Measurements from ENCODE around the gene TFE3. TPM values are rescaled to one million over a fixed set of nuclear protein-coding genes. Genes with fewer than 3 reads are reported as not detected.

The TFE3 gene
- total and polyA plus RNA-seq, 10 of the 15 experiments (the other 5 are each of a cell fraction or from before 2014, with no cell fraction given): 3.5 to 20.4 (median 11.6) TPM

DNA sequence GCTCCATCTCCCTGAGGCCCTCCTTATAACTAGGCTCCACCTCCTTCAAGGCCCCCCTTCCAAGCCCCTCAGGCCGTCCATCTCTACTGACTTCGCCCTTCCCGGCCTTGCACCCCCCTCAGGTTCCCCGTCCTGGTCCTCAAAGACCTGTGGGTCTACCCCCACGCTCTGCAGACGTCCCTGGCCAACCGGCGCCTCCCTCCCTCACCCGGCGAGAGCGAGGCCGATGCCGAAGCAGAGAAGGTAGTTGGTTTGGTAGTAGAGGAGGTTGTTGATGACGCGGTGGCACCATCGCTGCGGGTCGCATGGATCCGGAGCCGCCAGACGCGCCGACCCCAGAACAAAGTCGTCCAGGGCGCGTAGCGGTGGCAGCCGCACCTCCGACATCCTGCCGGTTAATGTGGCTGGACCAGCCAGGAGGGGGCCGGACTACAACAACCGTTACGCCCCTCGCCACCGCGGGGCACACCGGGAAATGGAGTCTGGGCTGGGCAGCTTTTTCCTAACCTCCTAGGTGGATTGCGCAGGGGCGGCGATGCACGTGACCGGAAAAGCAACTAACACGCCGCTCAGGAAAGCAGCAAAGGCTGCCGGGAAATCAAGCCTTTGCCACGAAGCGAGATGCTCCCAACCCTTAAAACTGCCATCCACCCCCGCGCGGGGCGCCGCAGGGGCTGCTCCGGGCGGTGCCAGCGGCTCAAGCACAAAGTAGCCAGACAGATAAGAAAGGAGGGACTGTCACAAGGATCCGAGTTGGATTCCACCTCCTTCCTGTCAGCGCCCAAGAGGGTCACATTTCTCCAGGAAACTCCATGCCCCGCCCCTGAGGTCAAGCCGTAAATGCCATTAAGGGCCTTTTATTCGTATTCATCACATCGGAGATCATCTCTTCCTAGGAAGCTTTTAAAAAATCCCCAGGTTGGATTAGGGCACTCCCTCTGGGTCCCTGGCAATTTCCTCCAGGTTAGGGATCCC, 30.7 kb upstream of the TFE3 start, which contains the start of gene PRAF2 (continued):
- TF ChIP-seq, protein P1, sequence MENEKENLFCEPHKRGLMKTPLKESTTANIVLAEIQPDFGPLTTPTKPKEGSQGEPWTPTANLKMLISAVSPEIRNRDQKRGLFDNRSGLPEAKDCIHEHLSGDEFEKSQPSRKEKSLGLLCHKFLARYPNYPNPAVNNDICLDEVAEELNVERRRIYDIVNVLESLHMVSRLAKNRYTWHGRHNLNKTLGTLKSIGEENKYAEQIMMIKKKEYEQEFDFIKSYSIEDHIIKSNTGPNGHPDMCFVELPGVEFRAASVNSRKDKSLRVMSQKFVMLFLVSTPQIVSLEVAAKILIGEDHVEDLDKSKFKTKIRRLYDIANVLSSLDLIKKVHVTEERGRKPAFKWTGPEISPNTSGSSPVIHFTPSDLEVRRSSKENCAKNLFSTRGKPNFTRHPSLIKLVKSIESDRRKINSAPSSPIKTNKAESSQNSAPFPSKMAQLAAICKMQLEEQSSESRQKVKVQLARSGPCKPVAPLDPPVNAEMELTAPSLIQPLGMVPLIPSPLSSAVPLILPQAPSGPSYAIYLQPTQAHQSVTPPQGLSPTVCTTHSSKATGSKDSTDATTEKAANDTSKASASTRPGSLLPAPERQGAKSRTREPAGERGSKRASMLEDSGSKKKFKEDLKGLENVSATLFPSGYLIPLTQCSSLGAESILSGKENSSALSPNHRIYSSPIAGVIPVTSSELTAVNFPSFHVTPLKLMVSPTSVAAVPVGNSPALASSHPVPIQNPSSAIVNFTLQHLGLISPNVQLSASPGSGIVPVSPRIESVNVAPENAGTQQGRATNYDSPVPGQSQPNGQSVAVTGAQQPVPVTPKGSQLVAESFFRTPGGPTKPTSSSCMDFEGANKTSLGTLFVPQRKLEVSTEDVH (IDR thresholded peaks at IDR 0.05; ENCODE audit: low read depth, partially characterized antibody): no peak
- TF ChIP-seq MTA2 (IDR thresholded peaks at IDR 0.05; ENCODE audit: low read depth) (no peak), SMAD1 (IDR thresholded peaks at IDR 0.05; ENCODE audit: low read depth, partially characterized antibody) (no peak), E4F1 (IDR thresholded peaks at IDR 0.05; ENCODE audit: borderline replicate concordance, partially characterized antibody) (no peak), POLR2AphosphoS2 (IDR thresholded peaks at IDR 0.05; ENCODE audit: low read depth, low read length) (no peak), HDAC6 (IDR thresholded peaks at IDR 0.05; ENCODE audit: unreplicated experiment) (no peak), RAD51 (IDR thresholded peaks at IDR 0.05) (no peak), TARDBP (IDR thresholded peaks at IDR 0.05; ENCODE audit: borderline replicate concordance) (peak; percentile 74; the same call in 1 of the 2 replicates), EZH2 (IDR thresholded peaks at IDR 0.05; ENCODE audit: borderline replicate concordance, control insufficient read depth, low read depth, low read length) (no peak), ZNF687 (IDR thresholded peaks at IDR 0.05) (peak; percentile 68; the same call in 1 of the 2 replicates), FOS (IDR thresholded peaks at IDR 0.05; ENCODE audit: borderline replicate concordance, extremely low read depth, insufficient read length) (no peak), CBX3 (IDR thresholded peaks at IDR 0.05; ENCODE audit: borderline replicate concordance, low read depth) (no peak), ZZZ3 (IDR thresholded peaks at IDR 0.05; ENCODE audit: control insufficient read depth, insufficient read length, low read depth) (no peak), PAX5 (IDR thresholded peaks at IDR 0.05; ENCODE audit: borderline replicate concordance, low read depth, low read length) (no peak)
- TF ChIP-seq, protein P2, sequence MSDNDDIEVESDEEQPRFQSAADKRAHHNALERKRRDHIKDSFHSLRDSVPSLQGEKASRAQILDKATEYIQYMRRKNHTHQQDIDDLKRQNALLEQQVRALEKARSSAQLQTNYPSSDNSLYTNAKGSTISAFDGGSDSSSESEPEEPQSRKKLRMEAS (IDR thresholded peaks at IDR 0.05; ENCODE audit: low read depth, low read length): 0 out of 2 replicates have a peak, but pooled peaks have one; percentile 36
- TF ChIP-seq, protein P3, sequence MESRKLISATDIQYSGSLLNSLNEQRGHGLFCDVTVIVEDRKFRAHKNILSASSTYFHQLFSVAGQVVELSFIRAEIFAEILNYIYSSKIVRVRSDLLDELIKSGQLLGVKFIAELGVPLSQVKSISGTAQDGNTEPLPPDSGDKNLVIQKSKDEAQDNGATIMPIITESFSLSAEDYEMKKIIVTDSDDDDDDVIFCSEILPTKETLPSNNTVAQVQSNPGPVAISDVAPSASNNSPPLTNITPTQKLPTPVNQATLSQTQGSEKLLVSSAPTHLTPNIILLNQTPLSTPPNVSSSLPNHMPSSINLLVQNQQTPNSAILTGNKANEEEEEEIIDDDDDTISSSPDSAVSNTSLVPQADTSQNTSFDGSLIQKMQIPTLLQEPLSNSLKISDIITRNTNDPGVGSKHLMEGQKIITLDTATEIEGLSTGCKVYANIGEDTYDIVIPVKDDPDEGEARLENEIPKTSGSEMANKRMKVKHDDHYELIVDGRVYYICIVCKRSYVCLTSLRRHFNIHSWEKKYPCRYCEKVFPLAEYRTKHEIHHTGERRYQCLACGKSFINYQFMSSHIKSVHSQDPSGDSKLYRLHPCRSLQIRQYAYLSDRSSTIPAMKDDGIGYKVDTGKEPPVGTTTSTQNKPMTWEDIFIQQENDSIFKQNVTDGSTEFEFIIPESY (IDR thresholded peaks at IDR 0.05): no peak

Data from GM12878 (cell line).